ENCODE results near the gene GLUD1.
"Not testable (repeated sequence)": the region's sequence is repeated elsewhere in the genome, so short reads cannot be mapped to it uniquely, and the experiment has no call there.

Gene GLUD1

DNA sequence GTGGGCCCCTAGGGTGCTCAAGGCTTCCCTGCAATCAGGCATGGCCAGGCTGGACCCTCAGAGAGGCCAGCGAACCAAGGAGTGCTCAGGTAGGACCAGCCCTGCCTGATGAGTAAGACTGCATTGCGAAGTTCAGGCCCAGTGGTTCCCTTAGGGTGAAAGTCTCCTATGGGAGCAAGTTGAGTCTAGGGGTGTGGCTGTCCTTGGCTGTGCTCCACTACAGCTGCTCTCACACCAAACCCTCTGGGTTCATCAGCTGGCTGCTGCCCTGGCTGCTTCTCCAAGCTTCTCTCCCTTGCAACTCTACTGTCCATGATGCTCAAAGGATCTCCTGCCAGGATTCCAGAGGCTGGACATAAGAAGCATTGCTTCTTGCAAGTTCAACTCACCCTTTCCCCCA lies 55.9 kb downstream of the GLUD1 start:
- DNase-seq: no peak

DNA sequence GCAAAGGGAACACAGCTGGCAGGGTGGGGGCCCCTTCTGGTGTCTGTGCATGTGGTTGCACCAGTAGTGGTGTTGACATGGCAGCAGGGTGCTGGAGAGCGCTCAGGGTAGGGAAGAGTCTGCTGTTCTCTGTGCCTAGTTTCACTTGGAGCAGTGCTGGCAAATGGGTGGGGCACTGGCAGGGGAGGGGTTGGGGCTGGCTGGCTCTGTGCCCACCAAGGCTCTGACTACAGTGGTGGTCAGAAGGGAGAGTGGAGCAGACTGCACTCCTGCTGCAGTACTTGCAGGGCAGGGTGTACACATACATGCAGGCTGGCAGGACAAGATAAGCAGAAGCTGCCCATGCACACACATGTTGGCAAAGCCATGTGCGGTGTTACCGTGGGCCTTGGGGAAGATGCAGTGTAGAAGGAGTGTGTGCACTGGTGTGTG lies 56.3 kb downstream of the GLUD1 start:
- no peak for DNase-seq

DNA sequence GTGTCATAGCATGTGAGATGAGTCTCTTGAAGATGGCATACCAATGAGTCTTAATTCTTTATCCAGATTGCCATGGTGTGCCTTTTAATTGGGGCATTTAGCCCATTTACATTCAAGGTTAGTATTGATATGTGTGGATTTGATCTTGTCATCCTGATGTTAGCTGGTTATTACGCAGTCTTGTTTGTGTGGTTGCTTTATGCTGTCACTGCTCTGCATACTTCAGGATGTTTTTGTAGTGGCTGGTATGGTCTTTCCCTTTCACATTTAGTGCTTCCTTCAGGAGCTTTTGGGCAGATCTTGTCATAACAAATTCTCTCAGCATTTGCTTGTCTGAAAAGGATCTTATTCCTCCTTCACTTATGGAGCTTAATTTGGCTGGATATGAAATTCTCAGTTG lies 58.0 kb downstream of the GLUD1 start:
- DNase-seq: no peak

DNA sequence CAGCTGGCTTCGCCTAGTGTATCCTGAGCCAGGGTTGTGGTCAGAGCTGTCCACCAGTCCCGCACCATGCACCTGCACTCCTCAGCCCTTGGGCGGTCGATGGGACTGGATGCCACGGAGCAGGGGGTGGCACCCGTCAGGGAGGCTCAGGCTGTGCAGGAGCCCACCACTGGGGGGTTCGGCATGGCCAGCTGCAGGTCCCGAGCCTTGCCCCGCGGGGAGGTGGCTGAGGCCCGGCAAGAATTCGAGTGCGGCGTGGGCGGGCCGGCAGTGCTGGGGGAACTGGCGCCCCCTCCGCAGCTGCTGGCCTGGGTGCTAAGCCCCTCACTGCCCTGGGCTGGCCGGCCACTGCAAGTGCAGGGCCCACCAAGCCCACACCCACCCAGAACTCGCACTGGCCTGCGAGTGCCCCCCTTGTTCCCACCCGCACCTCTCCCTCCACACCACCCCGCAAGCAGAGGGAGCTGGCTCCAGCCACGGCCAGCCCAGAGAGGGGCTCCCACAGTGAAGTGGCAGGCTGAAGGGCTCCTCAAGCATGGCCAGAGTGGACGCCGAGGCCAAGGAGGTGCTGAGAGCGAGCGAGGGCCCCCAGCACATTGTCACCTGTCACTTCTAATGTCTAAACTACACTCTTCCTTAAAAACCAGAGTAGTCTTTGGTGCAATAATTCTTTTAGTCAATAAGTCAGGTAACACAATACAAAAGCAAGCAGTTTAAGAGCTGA lies 63.6 kb downstream of the GLUD1 start:
- no peak for DNase-seq

DNA sequence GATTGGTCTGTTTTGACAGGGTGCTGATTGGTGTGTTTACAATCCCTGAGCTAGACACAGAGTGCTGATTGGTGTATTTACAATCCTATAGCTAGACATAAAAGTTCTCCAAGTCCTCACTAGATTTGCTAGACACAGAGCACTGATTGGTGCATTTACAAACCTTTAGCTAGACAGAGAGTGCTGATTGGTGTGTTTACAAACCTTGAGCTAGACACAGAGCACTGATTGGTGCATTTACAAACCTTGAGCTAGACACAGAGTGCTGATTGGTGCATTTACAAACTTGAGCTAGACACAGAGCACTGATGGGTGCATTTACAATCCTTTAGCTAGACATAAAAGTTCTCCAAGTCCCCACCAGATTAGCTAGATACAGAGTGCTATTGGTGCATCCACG lies 64.2 kb downstream of the GLUD1 start:
- not testable (repeated sequence) for DNase-seq

DNA sequence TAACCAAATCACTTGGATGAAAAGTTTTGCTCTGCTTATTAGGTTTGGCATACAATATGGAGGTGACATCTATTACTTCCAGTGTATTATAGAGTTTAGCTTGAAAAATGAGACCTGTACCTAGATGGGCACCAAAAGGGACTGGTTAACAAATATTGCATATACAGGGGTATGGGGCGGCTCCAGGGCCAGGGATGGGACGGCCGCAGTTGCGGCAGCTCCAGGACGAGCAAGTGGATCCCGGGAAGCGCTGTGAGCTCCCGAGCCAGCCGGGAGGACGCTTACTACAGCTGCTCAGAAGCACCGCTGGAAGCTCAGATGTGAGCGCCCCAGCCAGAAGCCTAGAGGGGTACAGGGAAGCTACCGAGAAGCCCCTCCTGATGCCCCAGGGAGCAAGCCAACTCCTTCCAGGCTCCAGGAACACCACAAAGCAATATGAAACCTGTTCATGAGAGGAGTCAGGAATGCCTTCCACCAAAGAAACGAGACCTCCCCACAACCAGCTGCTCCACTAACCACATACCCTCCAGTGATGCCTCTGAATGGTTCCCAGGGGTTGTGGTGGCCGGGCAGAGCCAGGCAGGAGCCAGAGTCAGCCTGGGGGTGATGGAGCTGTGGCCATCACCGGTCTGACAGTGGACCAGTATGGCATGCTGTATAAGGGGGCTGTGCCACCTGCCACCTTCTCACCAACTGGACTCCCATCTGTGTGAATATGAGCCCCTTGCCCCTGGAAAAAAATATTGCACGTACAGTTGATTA lies 67.7 kb downstream of the GLUD1 start:
- not testable (repeated sequence) for DNase-seq

DNA sequence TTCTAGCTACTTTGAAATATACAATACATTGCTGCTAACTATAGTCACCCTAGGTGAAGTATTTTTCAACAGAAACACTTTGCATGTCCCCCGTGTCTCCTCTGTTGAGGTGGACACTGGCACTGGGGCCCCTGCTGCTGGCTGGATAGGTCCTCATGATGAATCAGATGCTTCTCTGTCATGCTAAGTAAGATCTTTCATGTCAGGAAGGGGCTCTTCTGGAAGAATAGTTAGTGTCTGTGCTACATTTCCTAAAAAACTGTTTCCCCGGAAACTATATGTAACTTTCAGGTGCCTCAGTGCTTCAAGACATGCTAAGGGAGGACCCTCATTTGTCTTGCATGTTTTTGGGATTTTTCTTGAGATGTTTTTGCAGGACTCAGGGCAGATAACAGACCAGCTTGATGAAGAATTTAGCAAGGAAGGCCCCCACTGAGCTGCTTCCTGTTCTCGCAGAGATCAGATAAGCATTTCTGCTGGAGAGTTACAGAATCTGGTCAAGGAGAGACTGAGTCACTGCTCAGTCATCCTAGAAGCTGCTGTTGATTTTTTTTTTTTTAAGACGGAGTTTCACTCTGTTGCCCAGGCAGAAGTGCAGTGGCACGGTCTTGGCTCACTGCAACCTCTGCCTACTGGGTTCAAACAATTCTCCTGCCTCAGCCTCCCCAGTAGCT lies 69.2 kb downstream of the GLUD1 start:
- DNase-seq: not testable (repeated sequence)

DNA sequence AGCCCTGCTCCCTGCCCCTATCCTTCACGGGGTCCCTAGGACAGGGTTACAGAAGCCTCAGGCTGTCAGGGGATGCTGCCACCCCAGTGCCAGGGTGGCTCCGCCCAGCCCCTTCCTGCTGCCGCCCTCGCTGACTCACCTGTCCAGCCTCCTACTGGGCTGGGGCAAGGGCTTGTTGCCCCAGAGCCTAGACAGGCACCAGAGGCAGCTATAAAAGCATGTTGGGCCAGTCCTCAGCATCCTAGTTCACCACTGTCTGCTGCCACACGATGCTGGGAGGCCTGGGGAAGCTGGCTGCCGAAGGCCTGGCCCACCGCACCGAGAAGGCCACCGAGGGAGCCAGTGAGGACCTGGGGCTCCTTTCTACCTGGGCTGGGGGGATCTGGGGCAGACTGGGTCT lies 74.6 kb downstream of the GLUD1 start, which contains the start of gene FAM25A:
Gene FAM25A, plus strand, starts transcription at position 239 of the 400 bp plus-strand sequence. Its CDS starts 31 bp downstream, at position 270.
- not testable (repeated sequence) for DNase-seq

DNA sequence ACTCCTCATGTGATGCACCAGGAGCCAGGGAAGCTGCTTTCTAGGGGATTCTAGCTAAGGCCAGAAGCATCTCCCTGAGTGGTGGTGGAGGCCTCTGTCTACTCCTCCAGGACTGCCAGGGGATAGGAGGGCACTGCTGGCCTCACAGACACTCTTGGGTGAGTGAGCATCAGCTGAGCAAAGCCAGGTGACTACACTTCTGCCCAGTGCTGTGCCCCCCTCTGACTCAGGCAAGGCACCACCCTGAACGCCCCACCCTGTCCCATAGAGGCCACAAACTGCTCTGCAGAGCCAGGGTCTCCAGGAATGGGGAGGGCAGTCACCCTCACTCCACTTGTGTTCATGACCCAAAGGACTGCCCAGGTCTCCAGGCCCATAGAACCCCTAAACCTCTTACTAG lies 75.1 kb downstream of the GLUD1 start:
- DNase-seq: not testable (repeated sequence)

DNA sequence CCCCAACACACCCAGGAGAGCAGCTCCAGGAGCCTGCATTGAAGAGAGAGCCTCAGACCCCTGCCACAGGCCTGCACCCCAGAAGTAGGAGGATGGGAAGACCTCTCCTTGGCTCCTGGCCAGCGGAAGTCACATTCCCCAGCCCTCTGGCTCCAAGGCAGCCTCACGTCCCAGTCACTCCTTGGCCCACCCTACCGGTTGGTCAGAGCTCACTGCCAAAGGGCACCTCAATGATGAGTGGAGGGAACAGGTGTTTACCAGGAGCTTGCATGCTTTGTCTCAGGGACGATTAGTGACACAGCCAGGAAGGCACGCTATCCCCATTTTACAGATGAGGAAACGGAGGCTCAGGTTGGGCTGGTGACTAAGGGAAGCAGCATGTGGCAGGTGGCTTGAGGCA lies 75.6 kb downstream of the GLUD1 start:
- DNase-seq: not testable (repeated sequence)

DNA sequence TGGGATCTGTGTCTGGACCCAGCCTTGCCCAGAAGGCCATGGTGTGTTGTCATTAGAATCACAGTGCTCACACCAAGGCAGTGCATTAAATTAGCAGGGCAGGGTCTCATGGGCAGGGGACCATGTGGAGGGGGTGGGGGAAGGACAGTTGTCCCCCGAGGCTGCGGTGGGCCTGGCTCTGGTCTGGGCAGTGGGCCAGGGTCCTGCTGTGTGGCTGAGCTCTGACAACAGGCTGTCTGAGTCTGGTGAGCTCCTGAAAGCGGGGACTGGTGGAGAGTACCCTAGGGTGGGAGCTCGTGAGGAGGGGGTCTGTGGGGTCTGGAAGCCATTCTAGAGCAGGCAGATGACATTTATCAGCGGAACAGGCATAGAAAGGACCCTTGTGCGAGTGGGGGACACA lies 76.5 kb downstream of the GLUD1 start:
- not testable (repeated sequence) for DNase-seq

DNA sequence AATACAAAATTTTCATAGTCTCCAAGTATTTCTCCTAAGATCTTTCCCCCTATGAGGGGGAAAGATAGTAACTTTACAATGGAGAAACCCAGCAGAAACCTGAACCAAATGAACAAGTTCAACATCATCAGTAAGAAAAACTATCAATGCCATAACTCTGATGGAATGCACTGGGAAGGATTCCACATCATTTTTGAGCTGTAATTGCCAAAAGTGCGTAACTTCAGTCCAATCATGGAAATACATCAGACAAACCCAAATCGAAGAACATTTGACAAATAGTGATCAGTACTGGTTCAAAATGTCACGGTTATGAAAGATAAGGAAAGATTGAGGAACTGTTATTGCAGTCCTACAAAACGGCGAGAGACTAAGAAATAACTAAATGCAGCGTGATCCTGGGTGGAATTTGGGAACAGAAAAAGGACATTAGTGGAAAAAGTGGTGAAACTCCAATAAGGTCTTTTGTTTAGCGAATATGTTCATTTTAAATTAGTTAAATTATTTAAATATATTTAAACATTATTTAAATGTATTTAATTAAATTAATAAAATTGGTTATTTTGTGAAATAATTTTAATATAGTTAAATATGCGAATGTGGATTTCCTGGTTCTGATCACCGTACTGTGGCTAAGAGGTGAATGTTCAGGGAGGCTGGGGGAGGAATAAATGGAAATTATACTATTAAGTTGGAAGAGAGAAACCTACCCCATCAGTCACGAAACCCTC lies 79.5 kb downstream of the GLUD1 start:
- DNase-seq: not testable (repeated sequence)

DNA sequence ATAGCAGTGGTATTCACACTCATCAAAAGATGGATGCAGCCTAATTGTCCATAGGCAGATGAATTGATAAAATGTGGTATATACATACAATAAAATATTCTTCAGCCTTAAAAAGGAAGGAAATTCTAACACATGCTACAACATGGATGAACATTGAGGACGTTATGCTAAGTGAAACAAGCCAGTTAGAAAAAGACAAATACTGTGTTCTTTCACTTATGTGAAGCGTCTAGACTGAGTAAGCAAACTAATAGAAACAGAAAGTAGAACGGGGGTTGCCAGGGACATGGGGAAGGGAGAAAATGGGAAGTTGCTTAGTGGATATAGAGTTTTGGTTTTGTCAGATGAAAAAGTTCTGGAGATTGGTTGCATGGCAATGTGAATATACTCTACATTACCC lies 81.1 kb downstream of the GLUD1 start:
- DNase-seq: not testable (repeated sequence)

DNA sequence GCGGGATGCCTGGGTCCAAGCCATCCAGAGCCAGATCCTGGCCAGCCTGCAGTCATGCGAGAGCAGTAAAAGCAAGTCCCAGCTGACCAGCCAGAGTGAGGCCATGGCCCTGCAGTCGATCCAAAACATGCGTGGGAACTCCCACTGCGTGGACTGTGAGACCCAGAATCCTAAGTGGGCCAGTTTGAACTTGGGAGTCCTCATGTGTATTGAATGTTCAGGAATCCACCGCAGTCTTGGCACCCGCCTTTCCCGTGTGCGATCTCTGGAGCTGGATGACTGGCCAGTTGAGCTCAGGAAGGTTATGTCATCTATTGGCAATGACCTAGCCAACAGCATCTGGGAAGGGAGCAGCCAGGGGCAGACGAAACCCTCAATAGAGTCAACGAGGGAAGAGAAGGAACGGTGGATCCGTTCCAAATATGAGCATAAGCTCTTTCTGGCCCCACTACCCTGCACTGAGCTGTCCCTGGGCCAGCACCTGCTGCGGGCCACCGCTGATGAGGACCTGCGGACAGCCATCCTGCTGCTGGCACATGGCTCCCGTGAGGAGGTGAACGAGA lies 85.4 kb downstream of the GLUD1 start:
- DNase-seq: not testable (repeated sequence)

DNA sequence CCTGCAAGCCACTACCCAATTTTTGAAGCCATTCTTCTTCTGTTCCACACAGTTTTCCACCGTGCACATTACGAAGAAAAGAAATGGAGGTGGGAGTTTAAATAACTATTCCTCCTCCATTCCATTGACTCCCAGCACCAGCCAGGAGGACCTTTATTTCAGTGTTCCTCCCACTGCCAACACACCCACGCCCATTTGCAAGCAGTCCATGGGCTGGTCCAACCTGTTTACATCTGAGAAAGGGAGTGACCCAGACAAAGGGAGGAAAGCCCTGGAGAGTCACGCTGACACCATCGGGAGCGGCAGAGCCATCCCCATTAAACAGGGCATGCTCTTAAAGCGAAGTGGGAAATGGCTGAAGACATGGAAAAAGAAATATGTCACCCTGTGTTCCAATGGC lies 86.3 kb downstream of the GLUD1 start:
- DNase-seq: not testable (repeated sequence)

DNA sequence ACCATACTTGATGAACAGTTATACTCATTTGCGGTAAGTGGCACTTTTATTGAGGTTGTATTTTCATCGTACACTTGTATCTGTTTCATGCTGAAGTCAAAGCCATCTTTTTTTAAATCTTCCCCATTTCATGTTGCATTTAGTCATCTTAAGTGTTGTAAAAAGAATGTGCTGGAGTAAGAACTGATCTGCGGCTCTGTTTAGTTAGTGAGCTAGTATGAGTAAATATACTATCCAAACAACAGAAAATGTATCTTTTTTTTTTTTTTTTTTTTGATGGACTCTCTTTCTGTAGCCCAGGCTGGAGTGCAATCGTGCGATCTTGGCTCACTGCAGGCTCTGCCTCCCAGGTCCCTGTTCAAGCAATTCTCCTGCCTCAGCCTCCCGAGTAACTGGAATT lies 87.0 kb downstream of the GLUD1 start:
- not testable (repeated sequence) for DNase-seq

DNA sequence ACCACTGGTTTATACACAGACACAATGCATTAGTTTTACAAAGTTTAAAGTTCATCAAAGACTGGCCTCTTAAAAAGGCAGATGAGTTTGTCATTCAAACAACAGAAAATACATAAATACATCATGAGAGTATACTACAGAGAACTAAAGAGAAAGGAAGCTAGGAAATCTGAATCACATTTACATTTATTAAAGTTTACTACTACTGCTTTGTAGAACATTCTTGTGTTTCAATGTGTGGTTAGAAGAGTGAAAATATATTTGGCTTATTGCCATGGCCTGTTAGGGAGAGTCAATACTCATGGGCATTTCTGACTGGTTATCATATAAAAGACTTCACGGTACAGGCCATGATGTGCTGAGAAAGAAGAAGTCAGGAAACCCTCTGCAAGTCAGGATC lies 87.5 kb downstream of the GLUD1 start:
- not testable (repeated sequence) for DNase-seq

DNA sequence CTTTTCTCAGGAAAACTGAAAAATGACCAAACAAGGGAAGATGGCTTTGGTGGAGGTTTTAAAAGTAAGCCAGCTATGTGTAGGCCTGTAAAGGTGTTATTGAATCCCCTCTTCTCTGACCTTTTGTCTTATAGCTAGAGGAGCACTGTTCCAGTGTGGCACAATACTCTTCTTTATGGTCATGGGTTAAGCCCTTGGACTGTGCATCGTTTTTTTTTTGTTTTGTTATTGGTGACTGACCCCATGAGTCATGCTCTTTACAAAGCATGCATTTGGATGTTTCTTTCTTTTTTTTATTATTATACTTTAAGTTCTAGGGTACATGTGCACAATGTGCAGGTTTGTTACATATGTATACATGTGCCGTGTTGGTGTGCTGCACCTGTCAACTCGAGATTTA lies 94.2 kb downstream of the GLUD1 start:
- DNase-seq: no peak
